ENCODE results near the gene XYLT2.
"Not testable (repeated sequence)": the region's sequence is repeated elsewhere in the genome, so short reads cannot be mapped to it uniquely, and the experiment has no call there.

The XYLT2 gene

GRCh38 chr17:50322271-50322670 is 23.7 kb upstream of the XYLT2 start:
- no peak for DNase-seq

- DNase-seq = no peak
Observed at GRCh38 chr17:50323060-50323459, 22.9 kb upstream of the XYLT2 start.

- DNase-seq = no peak
Observed at GRCh38 chr17:50325906-50326305, 20.0 kb upstream of the XYLT2 start.

- DNase-seq = no peak
Observed at GRCh38 chr17:50326831-50327364, 19.0 kb upstream of the XYLT2 start.

GRCh38 chr17:50328363-50329325 is 17.3 kb upstream of the XYLT2 start:
- DNase-seq = no peak

GRCh38 chr17:50329716-50330115 is 16.2 kb upstream of the XYLT2 start:
- DNase-seq = no peak

GRCh38 chr17:50330151-50330775 is 15.7 kb upstream of the XYLT2 start:
- DNase-seq = no peak

GRCh38 chr17:50331085-50331791 is 14.7 kb upstream of the XYLT2 start:
- no peak for DNase-seq

GRCh38 chr17:50332196-50332595 is 13.7 kb upstream of the XYLT2 start:
- no peak for DNase-seq

GRCh38 chr17:50333291-50334057 is 12.5 kb upstream of the XYLT2 start:
- DNase-seq = not testable (repeated sequence)

- no peak for DNase-seq
Observed at GRCh38 chr17:50337956-50338355, 8.0 kb upstream of the XYLT2 start.

GRCh38 chr17:50338645-50339044 is 7.3 kb upstream of the XYLT2 start:
- no peak for DNase-seq

- no peak for DNase-seq
Observed at GRCh38 chr17:50339381-50339780, 6.5 kb upstream of the XYLT2 start.

GRCh38 chr17:50344731-50345365 is 1.1 kb upstream of the XYLT2 start:
- no peak for DNase-seq

- DNase-seq = peak; percentile 61
Observed at GRCh38 chr17:50346313-50347116, 589 bp downstream of the XYLT2 start.

- no peak for DNase-seq
Observed at GRCh38 chr17:50347117-50347893, 1.4 kb downstream of the XYLT2 start.

GRCh38 chr17:50347894-50348291 is 2.0 kb downstream of the XYLT2 start:
- DNase-seq = no peak

- DNase-seq = no peak
Observed at GRCh38 chr17:50348522-50349242, 2.8 kb downstream of the XYLT2 start.

- no peak for DNase-seq
Observed at GRCh38 chr17:50349243-50349600, 3.3 kb downstream of the XYLT2 start.

GRCh38 chr17:50350733-50351132 is 4.8 kb downstream of the XYLT2 start:
- no peak for DNase-seq

Measured in stimulated activated CD4-positive, alpha-beta T cell treated with anti-CD3 and anti-CD28 coated beads, Interleukin-4, amount 100 ng/mL, for 1 hour (primary cell).